H9 (cell line): ENCODE results near the gene DCBLD1. TPM values are rescaled to one million over a fixed set of nuclear protein-coding genes. Genes with fewer than 3 reads are reported as not detected.

ENCODE experiments used
- DNase-seq: peaks from one replicate; pipeline ENCODE4 v3.0.0-alpha.2; 2017
- H2AFZ ChIP-seq: one replicate; pipeline ENCODE4 v1.6.1; 2013; ENCODE audit warnings: mild to moderate bottlenecking, low read length, control low read depth, moderate library complexity
- H2AK5ac ChIP-seq: 2 replicates; pipeline ENCODE4 v1.6.1; 2013; ENCODE audit warnings: low read length, control low read depth, mixed read lengths; ENCODE audit not compliant: insufficient read length
- H2BK120ac ChIP-seq: one replicate; pipeline ENCODE4 v1.6.1; 2013; ENCODE audit warnings: low read depth, mild to moderate bottlenecking, low read length, control low read depth, inconsistent platforms; ENCODE audit not compliant: poor library complexity, severe bottlenecking
- H2BK12ac ChIP-seq: 2 replicates; pipeline ENCODE4 v1.6.1; 2013; ENCODE audit warnings: low read length, control low read depth, mixed read lengths, low read depth; ENCODE audit not compliant: insufficient read length
- H2BK15ac ChIP-seq: 2 replicates; pipeline ENCODE4 v1.6.1; 2013; ENCODE audit warnings: low read depth, low read length, control low read depth
- H2BK20ac ChIP-seq: one replicate; pipeline ENCODE4 v1.6.1; 2013; ENCODE audit warnings: low read depth, mild to moderate bottlenecking, low read length, control low read depth, inconsistent platforms; ENCODE audit not compliant: poor library complexity, severe bottlenecking
- H2BK5ac ChIP-seq: 2 replicates; pipeline ENCODE4 v1.6.1; 2013; ENCODE audit warnings: low read length, control low read depth, mixed read lengths; ENCODE audit not compliant: insufficient read length
- H3K14ac ChIP-seq: 2 replicates; pipeline ENCODE4 v1.6.1; 2013; ENCODE audit warnings: low read length, control low read depth; ENCODE audit not compliant: insufficient read depth
- H3K18ac ChIP-seq: 2 replicates; pipeline ENCODE4 v1.6.1; 2013; ENCODE audit warnings: low read depth, mild to moderate bottlenecking, mixed read lengths, low read length, control low read depth; ENCODE audit not compliant: insufficient read length
- H3K23ac ChIP-seq: 2 replicates; pipeline ENCODE4 v1.6.1; 2013; ENCODE audit warnings: low read length, control low read depth, mixed read lengths, low read depth; ENCODE audit not compliant: insufficient read length
- H3K23me2 ChIP-seq: 2 replicates; pipeline ENCODE4 v1.6.1; 2013; ENCODE audit warnings: low read depth, mild to moderate bottlenecking, mixed read lengths, low read length, control low read depth; ENCODE audit not compliant: insufficient read length, poor library complexity, severe bottlenecking
- H3K27ac ChIP-seq: 2 replicates; pipeline ENCODE4 v1.5.1; 2013; ENCODE audit warnings: low read length, control low read depth, mixed read lengths, low read depth; ENCODE audit not compliant: insufficient read length
- H3K27me3 ChIP-seq: 2 replicates; pipeline ENCODE4 v1.6.1; 2013; ENCODE audit warnings: low read length, control low read depth, inconsistent platforms; ENCODE audit not compliant: insufficient read depth
- H3K4ac ChIP-seq: 2 replicates; pipeline ENCODE4 v1.6.1; 2013; ENCODE audit warnings: low read depth, mild to moderate bottlenecking, control low read depth, inconsistent platforms, low read length, moderate library complexity
- H3K4me1 ChIP-seq: 2 replicates; pipeline ENCODE4 v1.6.1; 2013; ENCODE audit warnings: low read length, control low read depth, inconsistent platforms; ENCODE audit not compliant: insufficient read depth
- H3K4me2 ChIP-seq: 2 replicates; pipeline ENCODE4 v1.6.1; 2013; ENCODE audit warnings: low read length, control low read depth, mixed read lengths; ENCODE audit not compliant: insufficient read length, insufficient read depth
- H3K56ac ChIP-seq: 2 replicates; pipeline ENCODE4 v1.6.1; 2013; ENCODE audit warnings: low read depth, mild to moderate bottlenecking, mixed read lengths, low read length, control low read depth; ENCODE audit not compliant: insufficient read length
- H3K79me1 ChIP-seq: 2 replicates; pipeline ENCODE4 v1.6.1; 2013; ENCODE audit warnings: low read depth, mild to moderate bottlenecking, moderate library complexity, low read length, control low read depth, inconsistent platforms; ENCODE audit not compliant: insufficient read depth, poor library complexity, severe bottlenecking
- H3K79me2 ChIP-seq: 2 replicates; pipeline ENCODE4 v1.6.1; 2013; ENCODE audit warnings: low read length, control low read depth, inconsistent platforms; ENCODE audit not compliant: insufficient read depth
- H3K9ac ChIP-seq: 2 replicates; pipeline ENCODE4 v1.6.1; 2013; ENCODE audit warnings: low read length, control low read depth, mixed read lengths; ENCODE audit not compliant: insufficient read length; ENCODE audit errors: extremely low read depth
- H3K9me3 ChIP-seq: one replicate; pipeline ENCODE4 v1.6.1; 2013; ENCODE audit warnings: low read depth, low read length, inconsistent platforms; ENCODE audit not compliant: control insufficient read depth
- H3T11ph ChIP-seq: one replicate; pipeline ENCODE4 v1.6.1; 2013; ENCODE audit warnings: mild to moderate bottlenecking, low read length, control low read depth, inconsistent platforms
- H4K20me1 ChIP-seq: one replicate; pipeline ENCODE4 v1.6.1; 2013; ENCODE audit not compliant: control insufficient read depth, insufficient read length, insufficient read depth
- H4K5ac ChIP-seq: 2 replicates; pipeline ENCODE4 v1.6.1; 2013; ENCODE audit warnings: low read depth, mild to moderate bottlenecking, mixed read lengths, low read length, control low read depth; ENCODE audit not compliant: insufficient read length
- H4K8ac ChIP-seq: replicated peaks from 2 replicates; pipeline ENCODE4 v1.6.1; 2013; ENCODE audit warnings: low read length, control low read depth, mixed read lengths, low read depth; ENCODE audit not compliant: insufficient read length
- H4K91ac ChIP-seq: 2 replicates; pipeline ENCODE4 v1.6.1; 2013; ENCODE audit warnings: low read depth, mild to moderate bottlenecking, moderate library complexity, mixed read lengths, low read length, control low read depth; ENCODE audit not compliant: insufficient read length
- H3K27ac Mint-ChIP-seq, 3 experiments: 2 replicates in 2 of 3; 3 replicates in 1 of 3; pipeline ENCODE4 v1.8.0; 2020 to 2021; ENCODE audit warnings: mixed read lengths in 3 of 3, mild to moderate bottlenecking in 1 of 3, moderate library complexity in 1 of 3
- H3K27me3 Mint-ChIP-seq: 2 replicates; pipeline ENCODE4 v1.8.0; 2021; ENCODE audit warnings: low read depth, mild to moderate bottlenecking, moderate library complexity, mixed read lengths
- H3K36me3 Mint-ChIP-seq, 3 experiments: 2 replicates in 2 of 3; 3 replicates in 1 of 3; pipeline ENCODE4 v1.8.0; 2020 to 2021; ENCODE audit warnings: low read depth in 3 of 3, mixed read lengths in 3 of 3; ENCODE audit not compliant: insufficient read depth in 1 of 3
- H3K4me1 Mint-ChIP-seq, 2 experiments: 2 replicates each; pipeline ENCODE4 v1.8.0; 2020; ENCODE audit warnings: mixed read lengths in 2 of 2
- H3K4me3 Mint-ChIP-seq, 2 experiments: 2 replicates in 1 of 2; 3 replicates in 1 of 2; pipeline ENCODE4 v1.8.0; 2020 to 2021; ENCODE audit warnings: mild to moderate bottlenecking in 2 of 2, mixed read lengths in 2 of 2, moderate library complexity in 1 of 2
- H3K9me3 Mint-ChIP-seq, 2 experiments: 2 replicates in 1 of 2; 3 replicates in 1 of 2; pipeline ENCODE4 v1.8.0; 2020; ENCODE audit warnings: mild to moderate bottlenecking in 2 of 2, mixed read lengths in 2 of 2, moderate library complexity in 1 of 2
- CTCF ChIP-seq: fragments of 200-600 bp; sonication (generic); conservative IDR thresholded peaks from 3 replicates; pipeline ENCODE4 v1.8.0; 2021; ENCODE audit warnings: antibody characterized with exemption, mild to moderate bottlenecking
- WGBS: extraction: QIAGEN DNeasy Blood & Tissue Kit; methylation state at CpG from one replicate; pipeline ENCODE4 v1.1.7; 2013; ENCODE audit warnings: missing lambda C conversion rate, low lambda C conversion rate, mixed read lengths; ENCODE audit not compliant: insufficient read length; ENCODE audit errors: extremely low coverage; 5-methylcytosine and 5-hydroxymethylcytosine counted together
- total RNA-seq: library from RNA; stranded (reverse); gene quantifications from 2 replicates; pipeline ENCODE4 v1.2.1, GENCODE V29; 2021

Gene DCBLD1
- total RNA-seq, 1 experiment from 2014 or later, result 10.1 TPM

GRCh38 chr6:117481926-117482239, 591 bp upstream of the DCBLD1 start:
- Histone ChIP-seq H3K56ac (no peak overlapping the region), H3K27me3 (peaks cover 11% of the 10 kb centered on the region; the same call in 1 of the 2 replicates), H3K4me2 (peak overlapping the region; percentile 68), H3K27ac (no peak overlapping the region), H3K14ac (no peak overlapping the region), H3K79me1 (no peaks in the 10 kb centered on the region), H3K23ac (no peak overlapping the region), H4K5ac (no peak overlapping the region), H3K9me3 (no peaks in the 10 kb centered on the region), H2BK12ac (no peak overlapping the region), H2BK120ac (no peak overlapping the region), H3K23me2 (peaks cover 5% of the 10 kb centered on the region), H2AFZ (no peak overlapping the region), H3K79me2 (no peaks in the 10 kb centered on the region), H3K18ac (no peak overlapping the region), H3T11ph (no peak overlapping the region), H4K8ac (no peak overlapping the region), H3K9ac (no peak overlapping the region), H3K4me1 (no peaks in the 10 kb centered on the region; the same call in 1 of the 2 replicates), H2BK5ac (no peak overlapping the region), H2AK5ac (no peak overlapping the region), H3K4ac (no peak overlapping the region), H2BK15ac (no peak overlapping the region), H2BK20ac (no peak overlapping the region), H4K20me1 (no peaks in the 10 kb centered on the region), H4K91ac (no peak overlapping the region)
- WGBS, result no CpG with 5 or more reads among the region's 2 CpGs
- Mint-ChIP-seq H3K36me3 (peaks cover 5 to 6% (median 6%) of the 10 kb centered on the region in 3 experiments; a peak in 6 of 7 replicates), H3K4me1 (peaks cover 28 to 37% of the 10 kb centered on the region in 2 experiments), H3K27ac (no peak overlapping the region), H3K27me3 (peaks cover 20% of the 10 kb centered on the region), H3K4me3 (peak overlapping the region; percentile 73 to 89), H3K9me3 (peaks cover 4 to 6% of the 10 kb centered on the region in 2 experiments)
- no peak for DNase-seq
- no peak for TF ChIP-seq CTCF
